Loucy (cell line): Measurements from ENCODE around the gene PLPP7.

ENCODE experiments used
- H2AFZ ChIP-seq: fragments of 200-600 bp; sonication (generic); 2 replicates; pipeline ENCODE4 v1.6.0; 2016; ENCODE audit warnings: antibody characterized with exemption, mild to moderate bottlenecking, low read length, moderate library complexity
- H3F3A ChIP-seq: fragments of 200-600 bp; 2 replicates; pipeline ENCODE4 v1.6.0; 2016; ENCODE audit warnings: antibody characterized with exemption, low read depth, mild to moderate bottlenecking
- H3K27me3 ChIP-seq: fragments of 200-600 bp; sonication (generic); 2 replicates; pipeline ENCODE4 v1.6.1; 2014; ENCODE audit warnings: low read length, mild to moderate bottlenecking; ENCODE audit not compliant: insufficient read depth, poor library complexity, severe bottlenecking
- H3K36me3 ChIP-seq: fragments of 200-600 bp; sonication (generic); 2 replicates; pipeline ENCODE4 v1.6.1; 2016; ENCODE audit warnings: low read length; ENCODE audit not compliant: insufficient read depth
- H3K4me1 ChIP-seq: fragments of 200-600 bp; sonication (generic); 2 replicates; pipeline ENCODE4 v1.5.1; 2014; ENCODE audit warnings: low read length, mild to moderate bottlenecking; ENCODE audit not compliant: insufficient read depth, poor library complexity, severe bottlenecking
- H3K4me2 ChIP-seq: fragments of 200-600 bp; sonication (generic); 2 replicates; pipeline ENCODE4 v1.6.0; 2014; ENCODE audit warnings: antibody characterized with exemption, low read length, low read depth, mild to moderate bottlenecking; ENCODE audit not compliant: poor library complexity, severe bottlenecking
- H3K4me3 ChIP-seq: fragments of 200-600 bp; sonication (generic); 2 replicates; pipeline ENCODE4 v1.5.1; 2014; ENCODE audit warnings: low read length, mild to moderate bottlenecking, mixed read lengths; ENCODE audit not compliant: poor library complexity, severe bottlenecking
- H3K79me2 ChIP-seq: fragments of 200-600 bp; sonication (generic); 2 replicates; pipeline ENCODE4 v1.6.1; 2014; ENCODE audit warnings: low read length; ENCODE audit not compliant: insufficient read depth
- H3K9ac ChIP-seq: fragments of 200-600 bp; sonication (generic); 2 replicates; pipeline ENCODE4 v1.6.0; 2014; ENCODE audit warnings: mild to moderate bottlenecking, low read depth, low read length, moderate library complexity; ENCODE audit not compliant: poor library complexity, severe bottlenecking
- H3K9me2 ChIP-seq: fragments of 200-600 bp; sonication (generic); replicated peaks from 2 replicates; pipeline ENCODE4 v1.6.1; 2016; ENCODE audit warnings: low read depth, low read length, mixed read lengths
- H3K9me3 ChIP-seq: fragments of 200-600 bp; sonication (generic); 2 replicates; pipeline ENCODE4 v1.6.1; 2014; ENCODE audit warnings: mild to moderate bottlenecking, antibody characterized with exemption, low read length, low read depth; ENCODE audit not compliant: insufficient read depth
- H4K20me1 ChIP-seq: fragments of 200-600 bp; sonication (generic); 2 replicates; pipeline ENCODE4 v1.6.0; 2014; ENCODE audit warnings: antibody characterized with exemption, low read length, mild to moderate bottlenecking; ENCODE audit not compliant: insufficient read depth, poor library complexity, severe bottlenecking
- CTCF ChIP-seq: fragments of 200-600 bp; sonication (generic); conservative IDR thresholded peaks from 2 replicates; pipeline ENCODE4 v1.5.1; 2014; ENCODE audit warnings: mild to moderate bottlenecking, antibody characterized with exemption, low read length
- EZH2phosphoT487 ChIP-seq: fragments of 200-600 bp; IDR thresholded peaks from 2 replicates; pipeline ENCODE4 v1.6.1; 2018; ENCODE audit warnings: antibody characterized with exemption, mild to moderate bottlenecking, moderate library complexity, borderline replicate concordance

PLPP7 gene

GRCh38 chr9:131258698-131259431 is 30.7 kb upstream of the PLPP7 start:
- Histone ChIP-seq H3K4me2 (no peak overlapping the region), H3F3A (peaks cover 11% of the 10 kb centered on the region; the same call in 1 of the 2 replicates), H3K9me3 (no peaks in the 10 kb centered on the region), H3K9ac (no peak overlapping the region), H3K9me2 (no peaks in the 10 kb centered on the region), H3K4me1 (peaks cover 43% of the 10 kb centered on the region), H3K79me2 (peaks cover 15% of the 10 kb centered on the region), H4K20me1 (no peaks in the 10 kb centered on the region), H3K4me3 (no peak overlapping the region), H3K36me3 (peaks cover 38% of the 10 kb centered on the region; the same call in 1 of the 2 replicates), H3K27me3 (no peaks in the 10 kb centered on the region), H2AFZ (no peak overlapping the region)
- TF ChIP-seq EZH2phosphoT487 (no peak), CTCF (no peak)

GRCh38 chr9:131259432-131259898 is 30.1 kb upstream of the PLPP7 start:
- peaks cover 21% of the 10 kb centered on the region for H3K79me2 ChIP-seq
- H3F3A ChIP-seq = peaks cover 11% of the 10 kb centered on the region; the same call in 1 of the 2 replicates
- no peaks in the 10 kb centered on the region for H4K20me1 ChIP-seq
- no peak overlapping the region for H3K4me3 ChIP-seq
- no peak overlapping the region for H3K4me2 ChIP-seq
- peaks cover 37% of the 10 kb centered on the region for H3K4me1 ChIP-seq
- H3K9me3 ChIP-seq = no peaks in the 10 kb centered on the region
- H2AFZ ChIP-seq = no peak overlapping the region
- no peaks in the 10 kb centered on the region for H3K9me2 ChIP-seq
- H3K9ac ChIP-seq = no peak overlapping the region
- peaks cover 38% of the 10 kb centered on the region; the same call in 1 of the 2 replicates for H3K36me3 ChIP-seq
- H3K27me3 ChIP-seq = no peaks in the 10 kb centered on the region
- TF ChIP-seq EZH2phosphoT487 (no peak), CTCF (no peak)

GRCh38 chr9:131259916-131260597 is 29.5 kb upstream of the PLPP7 start:
- no peaks in the 10 kb centered on the region for H3K9me3 ChIP-seq
- no peak overlapping the region for H2AFZ ChIP-seq
- H3K9me2 ChIP-seq = no peaks in the 10 kb centered on the region
- H3K4me2 ChIP-seq = no peak overlapping the region
- H3K27me3 ChIP-seq = no peaks in the 10 kb centered on the region
- TF ChIP-seq CTCF (no peak), EZH2phosphoT487 (no peak)
- H3K79me2 ChIP-seq = peaks cover 22% of the 10 kb centered on the region
- no peak overlapping the region for H3K9ac ChIP-seq
- H3F3A ChIP-seq = peaks cover 11% of the 10 kb centered on the region; the same call in 1 of the 2 replicates
- no peak overlapping the region for H3K4me3 ChIP-seq
- H3K4me1 ChIP-seq = peaks cover 33% of the 10 kb centered on the region
- no peaks in the 10 kb centered on the region for H4K20me1 ChIP-seq
- H3K36me3 ChIP-seq = peaks cover 38% of the 10 kb centered on the region; the same call in 1 of the 2 replicates
